Stimulated activated CD4-positive, alpha-beta T cell treated with anti-CD3 and anti-CD28 coated beads, Interleukin-15, amount 100 ng/mL, for 24 hours (primary cell): ENCODE measurements around the gene ZNF597.
A peak's percentile ranks its signal among the peaks of the same experiment; 100 is the strongest.

ENCODE experiments used
- DNase-seq: peaks from one replicate; pipeline ENCODE4 v3.0.0-alpha.2; 2020

The ZNF597 gene, protein sequence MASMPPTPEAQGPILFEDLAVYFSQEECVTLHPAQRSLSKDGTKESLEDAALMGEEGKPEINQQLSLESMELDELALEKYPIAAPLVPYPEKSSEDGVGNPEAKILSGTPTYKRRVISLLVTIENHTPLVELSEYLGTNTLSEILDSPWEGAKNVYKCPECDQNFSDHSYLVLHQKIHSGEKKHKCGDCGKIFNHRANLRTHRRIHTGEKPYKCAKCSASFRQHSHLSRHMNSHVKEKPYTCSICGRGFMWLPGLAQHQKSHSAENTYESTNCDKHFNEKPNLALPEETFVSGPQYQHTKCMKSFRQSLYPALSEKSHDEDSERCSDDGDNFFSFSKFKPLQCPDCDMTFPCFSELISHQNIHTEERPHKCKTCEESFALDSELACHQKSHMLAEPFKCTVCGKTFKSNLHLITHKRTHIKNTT

DNA sequence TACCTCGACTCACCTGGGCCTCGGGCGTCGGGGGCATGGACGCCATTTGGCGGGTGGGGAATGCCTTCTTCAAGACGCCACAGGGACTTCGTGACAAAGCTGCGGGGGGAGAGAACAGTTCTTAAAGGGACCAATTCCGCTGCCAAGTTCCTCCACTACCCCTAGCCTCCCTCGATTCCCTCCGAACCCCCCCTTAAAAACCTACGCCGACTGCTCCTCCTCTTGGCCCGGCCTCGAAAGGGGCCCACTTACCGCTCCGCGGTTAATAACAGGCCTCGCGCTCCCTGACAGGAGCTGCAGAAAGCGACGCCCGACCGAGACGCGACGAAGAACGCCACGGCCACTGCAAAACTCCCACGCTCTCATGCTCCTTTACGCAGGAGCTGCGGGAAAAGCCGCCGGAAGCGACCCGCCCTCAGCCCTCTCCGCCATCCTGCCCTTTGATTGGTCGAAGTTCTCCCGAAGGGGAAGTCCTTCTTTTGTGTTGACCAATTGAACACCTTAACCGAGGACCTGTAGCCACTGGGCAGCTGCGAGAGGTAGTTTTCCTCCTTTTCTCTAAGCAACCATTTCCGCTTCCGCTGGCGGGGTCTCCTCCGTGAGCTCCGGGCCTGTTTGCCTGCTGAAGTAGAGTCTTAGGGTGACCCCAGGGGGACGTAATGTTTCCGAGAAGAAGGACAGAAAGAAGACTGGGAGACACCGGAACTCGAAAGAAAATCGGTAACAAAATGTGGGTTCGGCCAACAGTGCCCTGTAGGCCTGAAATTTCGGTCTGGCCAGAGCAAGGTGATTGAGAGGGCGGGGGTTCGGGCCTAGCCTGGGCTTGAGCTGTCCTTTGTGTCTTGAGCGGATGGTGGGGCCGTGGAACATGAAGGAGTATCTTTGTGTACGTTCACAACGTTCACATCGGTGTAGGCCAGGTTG, at the start of gene ZNF597, which contains the start of gene NAA60:
Gene ZNF597 (minus strand): TSS at position 397 of the 924 bp plus-strand sequence. CDS start 351 bp downstream, at position 46.
Gene NAA60 (plus strand): TSS at position 573 of the 924 bp plus-strand sequence. CDS start 32,548 bp downstream, outside the sequence.
- peak; percentile 85 for DNase-seq

- DNase-seq: no peak
Measured at GRCh38 chr16:3492356-3492755, 49.1 kb upstream of the ZNF597 start.

DNA sequence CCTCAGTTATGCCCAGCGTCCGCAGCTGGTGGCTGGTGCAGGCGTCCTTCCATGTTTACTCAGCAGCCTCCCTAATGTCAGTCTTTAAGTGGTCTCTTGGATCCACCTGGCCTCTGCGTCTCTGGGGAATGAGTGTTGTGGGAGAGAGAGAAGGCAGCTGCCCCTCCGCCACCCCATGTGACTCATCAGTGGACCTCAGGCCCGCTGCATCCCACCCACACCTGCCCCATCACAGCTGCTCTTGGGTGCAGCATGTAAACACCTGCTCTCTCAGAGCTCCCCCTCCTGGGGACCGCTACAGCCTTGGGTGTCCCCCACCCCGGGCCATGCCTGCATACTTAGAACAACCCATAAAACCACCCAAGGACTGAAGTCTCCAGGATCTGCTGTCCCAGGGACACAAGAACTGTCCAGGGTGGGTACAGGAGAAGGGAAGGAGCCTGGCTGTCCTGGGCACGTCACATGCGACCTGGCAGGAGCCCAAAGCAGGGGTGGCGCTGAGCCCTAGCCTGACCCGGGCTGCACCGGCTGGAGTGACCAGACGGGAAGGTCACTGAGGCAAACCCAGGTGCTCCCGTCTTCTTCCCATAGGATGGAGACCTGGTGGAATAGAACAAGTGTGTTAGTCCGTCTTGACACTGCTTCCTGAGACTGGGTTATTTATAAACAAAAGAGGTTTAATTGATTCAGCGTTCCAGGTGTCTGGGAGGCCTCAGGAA, 47.8 kb upstream of the ZNF597 start:
- DNase-seq: no peak

- no peak for DNase-seq
Measured at GRCh38 chr16:3488801-3489200, 45.5 kb upstream of the ZNF597 start.

DNA sequence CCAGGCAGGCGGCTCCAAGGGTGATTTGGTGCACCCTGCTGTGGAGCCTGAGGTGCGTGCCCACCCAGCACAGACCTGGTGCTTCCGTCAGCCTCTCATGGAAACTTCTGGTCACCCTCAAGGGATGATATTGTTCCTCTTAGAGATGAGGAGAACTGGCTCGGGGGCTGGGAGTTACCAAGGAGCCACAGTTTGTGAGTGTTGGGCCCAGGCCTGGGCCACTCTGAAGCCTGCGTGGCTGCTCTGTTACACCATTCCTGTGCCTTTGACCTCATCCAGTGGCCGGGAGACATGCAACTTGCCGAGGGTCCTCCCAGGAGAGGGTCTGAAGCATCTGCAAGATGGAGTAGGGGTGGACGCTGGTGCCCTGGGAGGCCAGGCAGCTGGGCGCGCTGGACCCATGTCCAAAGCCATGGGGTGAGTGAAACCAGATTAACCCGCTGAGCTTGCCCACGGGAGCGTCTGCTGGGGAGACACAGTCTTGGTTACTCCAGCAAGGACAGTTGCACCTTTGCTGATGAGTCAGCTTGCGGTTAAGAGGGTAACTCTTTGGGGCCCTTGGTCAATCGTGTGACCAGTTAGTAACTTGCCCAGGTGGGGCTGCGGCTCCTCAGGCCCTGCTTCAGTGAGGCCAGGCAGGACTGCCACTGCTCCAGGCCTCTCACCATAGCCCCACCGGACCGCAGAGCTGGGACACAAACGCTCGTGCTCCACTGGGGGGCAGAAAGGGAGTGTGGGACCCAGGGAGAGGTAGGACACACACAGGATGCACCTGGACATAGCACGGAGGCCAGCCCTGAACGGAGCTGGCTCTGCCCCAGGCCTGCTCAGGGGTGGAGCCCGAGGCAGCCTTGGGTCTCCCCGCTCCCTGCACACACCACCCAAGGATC, 44.5 kb upstream of the ZNF597 start:
- DNase-seq: no peak

- DNase-seq: no peak
Measured at GRCh38 chr16:3486506-3487215, 43.4 kb upstream of the ZNF597 start.

GRCh38 chr16:3485821-3486505, 42.7 kb upstream of the ZNF597 start:
- DNase-seq: no peak

DNA sequence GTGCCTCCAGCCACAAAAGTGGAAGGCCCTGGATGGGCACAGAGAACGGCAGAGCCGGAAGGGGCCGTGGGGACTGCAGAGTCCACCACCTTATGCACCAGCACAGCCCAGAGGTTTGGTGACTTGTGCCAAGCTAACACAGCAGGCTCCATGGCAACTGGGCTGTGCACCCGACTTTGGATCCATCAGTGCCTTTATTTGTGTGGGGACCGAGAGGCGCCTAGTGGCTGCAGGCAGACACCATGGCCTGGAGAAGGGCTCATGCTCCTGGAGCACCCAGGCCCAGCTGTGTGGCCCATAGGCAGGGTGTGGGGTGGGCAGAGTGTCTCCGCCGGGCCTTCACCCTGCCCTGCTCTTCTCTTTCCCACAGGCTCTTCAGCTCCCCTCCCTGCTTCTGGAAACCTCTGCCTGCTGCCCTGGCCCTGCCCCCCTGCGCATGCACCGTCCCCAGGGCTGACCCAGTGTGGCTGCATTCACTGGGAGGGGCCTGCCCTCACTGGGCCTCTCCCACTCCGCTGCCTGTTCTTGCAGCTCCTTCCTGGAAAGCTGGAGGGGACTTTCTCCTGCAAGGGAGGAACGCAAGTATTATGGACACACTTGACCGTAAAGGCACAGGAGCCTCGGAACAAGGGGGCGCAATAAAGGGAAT, 41.9 kb upstream of the ZNF597 start:
- no peak for DNase-seq

GRCh38 chr16:3484318-3485096, 41.2 kb upstream of the ZNF597 start:
- no peak for DNase-seq

DNA sequence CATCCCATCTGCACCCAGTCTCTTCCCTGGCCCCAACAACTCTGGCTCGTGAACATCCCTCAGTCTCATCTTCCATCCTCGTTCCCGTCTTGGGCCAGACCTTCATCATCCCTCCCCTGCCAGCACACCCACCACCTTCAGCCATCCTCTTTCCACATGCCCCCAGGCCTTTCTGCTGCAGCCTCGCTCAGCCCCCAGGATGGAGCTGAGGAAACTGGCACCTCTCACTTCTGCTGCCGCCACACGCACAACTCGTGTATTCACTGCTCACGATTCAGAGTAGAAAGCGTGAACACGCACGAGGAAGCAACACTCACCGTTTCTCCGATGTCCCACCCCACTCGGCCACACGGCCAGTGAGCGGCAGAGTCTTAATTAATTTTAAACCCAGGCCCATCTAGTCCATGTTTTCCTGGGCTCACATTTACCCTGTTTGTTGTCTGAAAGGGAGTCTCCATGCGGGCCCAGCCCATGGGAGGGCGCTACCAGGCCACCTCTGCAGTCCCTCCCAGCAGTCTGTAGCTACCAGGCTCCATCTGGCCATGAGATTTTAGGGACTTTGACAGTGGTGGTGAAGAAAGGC, 39.4 kb upstream of the ZNF597 start:
- DNase-seq: no peak

- no peak for DNase-seq
Measured at GRCh38 chr16:3481696-3482658, 38.7 kb upstream of the ZNF597 start.

- no peak for DNase-seq
Measured at GRCh38 chr16:3480901-3481695, 37.8 kb upstream of the ZNF597 start.

DNA sequence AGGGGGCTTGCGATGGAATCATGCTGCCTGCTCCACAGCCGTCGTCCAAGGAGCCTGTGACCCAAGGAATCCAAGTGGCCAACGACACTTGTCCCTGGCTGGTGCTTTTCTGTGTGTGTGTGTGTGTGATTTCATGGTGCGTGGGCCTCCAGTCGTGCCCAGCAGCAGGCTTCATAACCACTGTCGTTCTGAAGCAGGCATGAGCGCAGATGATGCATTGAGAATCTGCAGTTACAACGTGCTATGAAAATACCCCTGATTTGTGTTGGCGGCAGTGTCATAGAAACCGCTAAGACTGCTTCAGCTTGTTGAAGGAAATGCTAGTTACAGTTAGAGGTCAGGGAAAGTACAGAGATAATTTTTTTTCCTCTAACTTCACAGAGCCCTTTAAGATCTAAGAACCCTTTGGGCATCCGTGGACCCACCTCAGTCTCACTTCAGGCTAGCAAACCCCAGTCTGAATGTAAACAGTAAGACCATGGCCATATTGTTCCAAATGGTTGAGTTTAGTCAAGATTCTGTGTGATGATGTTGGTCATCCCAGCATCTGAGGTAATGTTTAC, 36.4 kb upstream of the ZNF597 start:
- no peak for DNase-seq

- DNase-seq: no peak
Measured at GRCh38 chr16:3478242-3478925, 35.1 kb upstream of the ZNF597 start.

GRCh38 chr16:3476409-3476808, 33.1 kb upstream of the ZNF597 start:
- DNase-seq: no peak
